Effector memory CD8-positive, alpha-beta T cell (primary cell): Measurements from ENCODE around the gene DNAJB1.
"Not testable (repeated sequence)": the region's sequence is repeated elsewhere in the genome, so short reads cannot be mapped to it uniquely, and the experiment has no call there.

ENCODE experiments used
- ATAC-seq: fragments of 150-1000 bp; cut with Tn5 transposase; replicated peaks from 2 replicates; pipeline ENCODE4 v1.10.0; 2021; ENCODE audit warnings: mild to moderate bottlenecking, moderate library complexity
- DNase-seq, 3 experiments: peaks; one replicate each; pipeline ENCODE4 v3.0.0; 2021
- H3K27ac Mint-ChIP-seq, 2 donors: one replicate each; pipeline ENCODE4 v1.8.0; 2022; ENCODE audit warnings: mild to moderate bottlenecking in 2 of 2, mixed read lengths in 2 of 2, moderate library complexity in 2 of 2
- H3K27me3 Mint-ChIP-seq, 2 donors: one replicate each; pipeline ENCODE4 v1.8.0; 2022; ENCODE audit warnings: mixed read lengths in 2 of 2
- H3K36me3 Mint-ChIP-seq: one replicate; pipeline ENCODE4 v1.8.0; 2022; ENCODE audit warnings: mild to moderate bottlenecking, moderate library complexity, mixed read lengths; ENCODE audit not compliant: insufficient read depth
- H3K4me1 Mint-ChIP-seq, 2 donors: one replicate each; pipeline ENCODE4 v1.8.0; 2022; ENCODE audit warnings: low read depth in 2 of 2, mixed read lengths in 2 of 2
- H3K4me3 Mint-ChIP-seq, 2 donors: one replicate each; pipeline ENCODE4 v1.8.0; 2022; ENCODE audit warnings: mild to moderate bottlenecking in 2 of 2, mixed read lengths in 2 of 2, moderate library complexity in 2 of 2
- H3K9me3 Mint-ChIP-seq, 2 donors: one replicate each; pipeline ENCODE4 v1.8.0; 2022; ENCODE audit warnings: mixed read lengths in 2 of 2
- total RNA-seq, 9 experiments: gene quantifications; one replicate each; lab custom pipeline; 2026; lab: John Stamatoyannopoulos, UW

The DNAJB1 gene
- 96.3 to 1,762 (median 161) reads per million in 9 experiments for total RNA-seq

DNA sequence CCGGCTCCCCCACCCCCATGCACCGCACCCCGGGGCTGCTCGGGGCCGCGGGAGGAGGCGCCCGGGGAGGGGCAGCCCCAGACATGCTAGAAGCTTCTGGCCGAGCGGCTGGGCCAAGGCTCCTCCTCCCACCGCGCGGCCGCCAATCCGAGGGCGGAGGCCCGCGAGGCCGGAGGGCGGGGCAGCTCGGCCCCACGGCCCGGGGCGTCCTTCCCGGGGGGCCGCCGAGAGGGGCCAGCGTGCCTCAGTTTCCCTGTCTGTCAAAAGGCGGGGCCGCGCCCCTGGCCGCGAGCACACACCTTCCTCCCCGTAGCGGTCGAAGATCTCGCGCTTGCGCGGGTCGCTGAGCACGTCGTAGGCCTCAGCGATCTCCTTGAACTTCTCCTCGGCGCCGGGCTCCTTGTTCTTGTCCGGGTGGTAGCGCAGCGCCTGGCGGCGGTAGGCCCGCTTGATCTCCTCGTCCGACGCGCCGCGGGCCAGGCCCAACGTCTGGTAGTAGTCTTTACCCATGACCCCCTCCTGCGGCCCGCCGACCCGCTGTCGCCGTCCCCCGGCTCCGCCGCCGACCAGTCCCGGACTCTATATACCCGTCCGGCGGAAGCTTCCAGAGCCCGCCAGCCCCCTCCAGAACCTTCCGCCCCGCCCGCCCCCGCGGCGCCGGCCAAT lies at the start of gene DNAJB1:
DNAJB1 (minus strand) TSS at position 558 of the 666 bp plus-strand sequence; CDS start at position 510, 48 bp downstream.
- ATAC-seq (peak; percentile 49), DNase-seq (peak in 2 of 3 experiments; percentile 51 to 56)
- Mint-ChIP-seq H3K4me1 (peaks cover 53% of the 10 kb centered on the region in 2 donors), H3K4me3 (peak within 1 kb of the TSS; percentile 96), H3K27ac (peak within 1 kb of the TSS; percentile 98), H3K36me3 (peaks cover 78% of the 10 kb centered on the region), H3K9me3 (no peaks in the 10 kb centered on the region), H3K27me3 (no peaks in the 10 kb centered on the region)

DNA sequence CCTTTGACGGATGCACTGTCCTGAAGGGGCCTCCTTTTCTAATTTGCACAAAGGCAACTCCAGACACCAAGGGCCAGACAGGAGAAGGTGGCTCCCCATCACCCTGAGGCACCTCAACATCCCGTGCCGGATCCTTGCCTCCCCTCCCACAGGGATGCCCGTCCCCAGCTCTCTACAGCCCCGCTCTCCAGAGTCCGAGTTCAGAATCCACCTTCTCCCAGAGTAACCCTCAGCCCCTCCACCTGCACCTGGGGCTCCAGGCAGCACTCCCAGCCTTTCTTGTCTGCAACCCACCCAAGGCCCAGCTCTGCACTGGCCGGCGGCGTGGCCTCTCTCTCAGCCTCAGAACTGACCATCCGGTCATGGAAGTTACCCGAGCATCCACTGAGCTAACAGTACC lies 48.9 kb upstream of the DNAJB1 start:
- peaks cover 36% of the 10 kb centered on the region for H3K36me3 Mint-ChIP-seq
- H3K4me1 Mint-ChIP-seq, result peaks cover 45 to 62% of the 10 kb centered on the region in 2 donors
- DNase-seq (no peak), ATAC-seq (no peak)
- no peaks in the 10 kb centered on the region for H3K27me3 Mint-ChIP-seq
- peak overlapping the region; percentile 33 to 73 for H3K4me3 Mint-ChIP-seq
- peak overlapping the region; percentile 86 to 88 for H3K27ac Mint-ChIP-seq
- H3K9me3 Mint-ChIP-seq, result no peaks in the 10 kb centered on the region

DNA sequence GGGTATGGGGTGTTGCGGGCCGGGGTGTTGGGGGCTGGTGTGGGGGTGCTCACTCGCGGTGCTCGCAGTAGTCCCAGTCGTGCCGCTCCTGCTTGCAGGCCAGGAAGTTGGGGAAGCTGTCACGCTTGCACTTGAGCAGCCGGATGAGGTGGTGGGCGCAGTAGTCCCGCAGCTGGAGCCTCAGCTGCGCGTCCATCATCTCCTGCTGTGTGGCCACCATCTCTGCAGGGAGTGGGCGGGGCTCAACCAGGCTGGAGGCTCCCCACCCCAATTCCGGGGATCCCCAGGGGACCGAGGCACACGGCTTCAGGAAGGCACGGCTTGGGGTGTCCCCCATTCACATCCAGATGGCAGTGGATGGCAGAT lies 48.5 kb upstream of the DNAJB1 start:
- Mint-ChIP-seq H3K36me3 (peaks cover 36% of the 10 kb centered on the region), H3K4me1 (peaks cover 47 to 63% of the 10 kb centered on the region in 2 donors), H3K27ac (peak overlapping the region; percentile 86 to 88), H3K9me3 (no peaks in the 10 kb centered on the region), H3K27me3 (no peaks in the 10 kb centered on the region), H3K4me3 (peak overlapping the region; percentile 33 to 73)
- DNase-seq (peak in 1 of 3 experiments; percentile 21), ATAC-seq (peak; percentile 31)

DNA sequence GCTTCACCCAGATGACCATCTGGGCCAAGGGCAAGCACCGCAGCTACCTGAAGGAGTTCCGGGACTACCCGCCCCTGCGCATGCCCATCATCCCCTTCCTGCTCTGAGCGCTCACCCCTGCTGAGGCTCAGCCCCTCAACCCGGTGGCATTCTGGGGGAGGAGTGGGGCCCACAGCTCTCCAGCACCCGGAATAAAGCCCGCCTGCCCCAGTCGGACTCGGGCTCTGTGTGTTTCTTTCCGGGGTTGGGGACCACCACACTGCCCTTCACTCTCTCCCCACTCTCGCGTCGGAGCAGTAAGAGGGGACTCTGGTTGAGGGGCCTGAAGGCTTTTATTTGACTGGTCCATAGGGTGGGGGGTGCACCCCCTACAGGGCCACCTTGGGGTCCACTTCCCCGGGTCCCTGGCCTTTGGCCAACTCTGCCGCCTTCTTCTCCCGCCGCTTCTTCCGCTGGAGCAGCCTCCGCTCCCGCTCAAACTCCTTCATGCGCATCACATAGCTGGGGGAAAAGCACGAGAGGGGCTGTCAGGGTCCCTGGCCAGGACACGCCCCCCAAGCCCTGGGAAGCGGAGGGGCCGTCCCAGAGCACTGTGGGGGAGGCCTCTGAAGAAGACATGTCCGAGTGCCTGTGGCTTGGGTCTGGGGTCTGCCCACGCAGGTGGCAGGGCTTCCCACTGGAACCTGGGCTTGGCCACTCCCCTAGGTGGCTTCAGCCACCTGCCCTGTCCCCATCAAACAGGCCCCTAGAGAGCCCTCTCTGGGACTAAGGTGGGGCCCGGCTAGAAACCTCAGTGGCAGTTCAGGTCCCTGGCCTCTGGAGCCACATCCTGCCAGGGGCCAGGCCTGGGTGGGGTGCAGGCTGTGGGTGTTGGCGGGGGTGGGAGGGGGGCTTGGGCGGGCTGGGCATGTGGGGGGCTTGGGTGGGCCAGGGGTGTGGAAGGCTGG lies 47.8 kb upstream of the DNAJB1 start:
- peak overlapping the region; percentile 33 to 73 for H3K4me3 Mint-ChIP-seq
- peaks cover 36% of the 10 kb centered on the region for H3K36me3 Mint-ChIP-seq
- no peaks in the 10 kb centered on the region for H3K9me3 Mint-ChIP-seq
- H3K27me3 Mint-ChIP-seq, result no peaks in the 10 kb centered on the region
- H3K27ac Mint-ChIP-seq, result peak overlapping the region; percentile 74 to 86
- peak; percentile 23 for ATAC-seq
- peaks cover 43 to 61% of the 10 kb centered on the region in 2 donors for H3K4me1 Mint-ChIP-seq
- no peak for DNase-seq

GRCh38 chr19:14565298-14565679 lies 47.1 kb upstream of the DNAJB1 start:
- no peaks in the 10 kb centered on the region for H3K9me3 Mint-ChIP-seq
- H3K4me1 Mint-ChIP-seq, result peaks cover 43 to 65% of the 10 kb centered on the region in 2 donors
- H3K27me3 Mint-ChIP-seq, result no peaks in the 10 kb centered on the region
- DNase-seq (no peak), ATAC-seq (no peak)
- H3K27ac Mint-ChIP-seq, result peak overlapping the region; percentile 71 to 85
- peak overlapping the region in 1 of 2 donors; percentile 73 for H3K4me3 Mint-ChIP-seq
- H3K36me3 Mint-ChIP-seq, result peaks cover 36% of the 10 kb centered on the region

GRCh38 chr19:14564652-14565297 lies 46.6 kb upstream of the DNAJB1 start:
- not testable (repeated sequence) for H3K9me3 Mint-ChIP-seq, DNase-seq, H3K27me3 Mint-ChIP-seq
- Mint-ChIP-seq H3K27ac (peak overlapping the region; percentile 71 to 85), H3K4me3 (peak overlapping the region in 1 of 2 donors; percentile 73), H3K36me3 (peaks cover 36% of the 10 kb centered on the region), H3K4me1 (peaks cover 43 to 65% of the 10 kb centered on the region in 2 donors)
- ATAC-seq, result peak; percentile 6

- ATAC-seq, result peak; percentile 51
- no peaks in the 10 kb centered on the region for H3K27me3 Mint-ChIP-seq
- H3K9me3 Mint-ChIP-seq, result no peaks in the 10 kb centered on the region
- peaks cover 43 to 58% of the 10 kb centered on the region in 2 donors for H3K4me1 Mint-ChIP-seq
- H3K4me3 Mint-ChIP-seq, result peak overlapping the region in 1 of 2 donors; percentile 73
- H3K36me3 Mint-ChIP-seq, result peaks cover 36% of the 10 kb centered on the region
- peak in 2 of 3 experiments; percentile 45 to 46 for DNase-seq
- peak overlapping the region; percentile 71 to 85 for H3K27ac Mint-ChIP-seq
Measured at GRCh38 chr19:14563989-14564651, 45.9 kb upstream of the DNAJB1 start.

DNA sequence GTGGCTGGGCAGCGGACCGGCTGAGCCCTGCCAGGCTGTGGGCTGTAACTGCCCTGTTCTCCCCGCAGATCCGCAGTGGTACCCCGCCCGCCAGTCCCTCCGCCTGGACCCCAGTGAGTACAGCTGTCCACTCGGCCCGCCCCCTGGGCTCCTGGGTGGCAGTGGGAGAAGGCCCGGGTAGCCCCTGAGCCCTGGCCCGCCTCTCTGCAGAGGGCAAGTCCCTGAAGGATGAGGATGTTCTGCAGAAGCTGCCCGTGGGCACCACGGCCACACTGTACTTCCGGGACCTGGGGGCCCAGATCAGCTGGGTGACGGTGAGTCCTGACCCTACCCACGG lies 45.4 kb upstream of the DNAJB1 start:
- Mint-ChIP-seq H3K4me3 (no peak overlapping the region), H3K27ac (peak overlapping the region; percentile 71 to 85), H3K27me3 (no peaks in the 10 kb centered on the region), H3K9me3 (no peaks in the 10 kb centered on the region), H3K4me1 (peaks cover 41 to 55% of the 10 kb centered on the region in 2 donors), H3K36me3 (peaks cover 32% of the 10 kb centered on the region)
- ATAC-seq (no peak), DNase-seq (no peak)

- Mint-ChIP-seq H3K4me3 (peak overlapping the region; percentile 31 to 64), H3K27me3 (no peaks in the 10 kb centered on the region), H3K27ac (peak overlapping the region; percentile 68 to 88), H3K36me3 (peaks cover 31% of the 10 kb centered on the region), H3K9me3 (no peaks in the 10 kb centered on the region), H3K4me1 (peaks cover 37 to 51% of the 10 kb centered on the region in 2 donors)
- ATAC-seq (no peak), DNase-seq (no peak)
Measured at GRCh38 chr19:14562660-14563589, 44.7 kb upstream of the DNAJB1 start.

- Mint-ChIP-seq H3K27ac (peak overlapping the region; percentile 68 to 88), H3K27me3 (no peaks in the 10 kb centered on the region), H3K36me3 (peaks cover 32% of the 10 kb centered on the region), H3K4me1 (peaks cover 26 to 41% of the 10 kb centered on the region in 2 donors), H3K9me3 (no peaks in the 10 kb centered on the region), H3K4me3 (peak overlapping the region; percentile 31 to 64)
- ATAC-seq, result peak; percentile 55
- peak in 2 of 3 experiments; percentile 25 to 38 for DNase-seq
Measured at GRCh38 chr19:14561847-14562351, 43.7 kb upstream of the DNAJB1 start.

GRCh38 chr19:14561249-14561648 lies 43.1 kb upstream of the DNAJB1 start:
- DNase-seq, result no peak
- peak overlapping the region; percentile 31 to 64 for H3K4me3 Mint-ChIP-seq
- H3K27ac Mint-ChIP-seq, result peak overlapping the region in 1 of 2 donors; percentile 88
- peaks cover 28 to 42% of the 10 kb centered on the region in 2 donors for H3K4me1 Mint-ChIP-seq
- peaks cover 30% of the 10 kb centered on the region for H3K36me3 Mint-ChIP-seq
- ATAC-seq, result no peak
- H3K27me3 Mint-ChIP-seq, result no peaks in the 10 kb centered on the region
- H3K9me3 Mint-ChIP-seq, result no peaks in the 10 kb centered on the region

DNA sequence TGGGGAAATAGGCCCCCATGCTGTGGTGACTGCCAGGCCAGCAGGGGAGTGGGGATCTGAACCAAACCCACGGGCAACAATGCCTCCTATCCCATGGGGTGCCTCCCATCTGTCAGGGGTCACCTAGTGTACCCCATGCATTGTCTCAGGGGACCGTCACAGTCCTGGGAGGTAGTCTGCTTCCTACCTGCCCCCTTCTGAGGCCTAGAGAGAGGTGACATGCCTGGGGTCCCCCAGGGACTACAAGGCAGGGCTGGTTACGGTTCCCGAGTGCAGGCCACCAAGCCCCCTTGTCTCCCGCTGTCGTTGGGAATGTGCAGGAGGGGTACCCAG lies 42.5 kb upstream of the DNAJB1 start:
- ATAC-seq (no peak), DNase-seq (no peak)
- H3K4me1 Mint-ChIP-seq, result peaks cover 30 to 44% of the 10 kb centered on the region in 2 donors
- H3K9me3 Mint-ChIP-seq, result no peaks in the 10 kb centered on the region
- H3K36me3 Mint-ChIP-seq, result peaks cover 30% of the 10 kb centered on the region
- no peak overlapping the region for H3K4me3 Mint-ChIP-seq
- no peaks in the 10 kb centered on the region for H3K27me3 Mint-ChIP-seq
- peak overlapping the region in 1 of 2 donors; percentile 88 for H3K27ac Mint-ChIP-seq
